GM23338 (cell line): Measurements from ENCODE around the gene EFR3B. TPM values are rescaled to one million over a fixed set of nuclear protein-coding genes. Genes with fewer than 3 reads are reported as not detected.
A peak's percentile ranks its signal among the peaks of the same experiment; 100 is the strongest.

Experiments used
- ATAC-seq: fragments of 200-7000 bp; cut with Tn5 transposase; 3 replicates; pipeline ENCODE4 v1.9.1; 2020
- DNase-seq: peaks from one replicate; pipeline ENCODE4 v3.0.0-alpha.2; 2015; ENCODE audit warnings: low spot score
- H2AFZ ChIP-seq: fragments of 200-600 bp; sonication (generic); 2 replicates; pipeline ENCODE4 v1.8.0; 2016; ENCODE audit warnings: antibody characterized with exemption, mild to moderate bottlenecking, moderate library complexity
- H3F3A ChIP-seq: fragments of 200-600 bp; sonication (generic); replicated peaks from 2 replicates; pipeline ENCODE4 v1.8.0; 2017; ENCODE audit warnings: antibody characterized with exemption, mixed run types, low read depth
- H3K27ac ChIP-seq: fragments of 200-600 bp; sonication (generic); 2 replicates; pipeline ENCODE4 v1.6.1; 2016; ENCODE audit warnings: low read depth
- H3K27me3 ChIP-seq: fragments of 200-600 bp; sonication (generic); 2 replicates; pipeline ENCODE4 v1.8.0; 2016; ENCODE audit warnings: mild to moderate bottlenecking, mixed run types, moderate library complexity; ENCODE audit not compliant: insufficient read depth
- H3K36me3 ChIP-seq: fragments of 200-600 bp; sonication (generic); 2 replicates; pipeline ENCODE4 v1.8.0; 2016; ENCODE audit warnings: mild to moderate bottlenecking; ENCODE audit not compliant: insufficient read depth
- H3K4me1 ChIP-seq: fragments of 200-600 bp; sonication (generic); 2 replicates; pipeline ENCODE4 v1.8.0; 2016; ENCODE audit warnings: mild to moderate bottlenecking, moderate library complexity; ENCODE audit not compliant: insufficient read depth
- H3K4me2 ChIP-seq: fragments of 200-600 bp; sonication (generic); 2 replicates; pipeline ENCODE4 v1.7.1; 2017; ENCODE audit warnings: mixed run types
- H3K4me3 ChIP-seq: fragments of 200-600 bp; sonication (generic); 2 replicates; pipeline ENCODE4 v1.6.1; 2016; ENCODE audit warnings: mixed run types
- H3K79me2 ChIP-seq: fragments of 200-600 bp; sonication (generic); replicated peaks from 2 replicates; pipeline ENCODE4 v1.8.0; 2017; ENCODE audit warnings: mild to moderate bottlenecking; ENCODE audit not compliant: insufficient read depth
- H3K9me2 ChIP-seq: fragments of 200-600 bp; sonication (generic); 2 replicates; pipeline ENCODE4 v1.8.0; 2017; ENCODE audit not compliant: insufficient read depth
- H4K20me1 ChIP-seq: fragments of 200-600 bp; sonication (generic); replicated peaks from 2 replicates; pipeline ENCODE4 v1.8.0; 2017; ENCODE audit warnings: mild to moderate bottlenecking; ENCODE audit not compliant: insufficient read depth
- H3K27ac Mint-ChIP-seq: 2 replicates; pipeline ENCODE4 v1.8.0; 2020; ENCODE audit warnings: inconsistent platforms, mild to moderate bottlenecking, moderate library complexity, mixed read lengths
- H3K27me3 Mint-ChIP-seq: 3 replicates; pipeline ENCODE4 v1.8.0; 2022; ENCODE audit warnings: low read depth, mild to moderate bottlenecking, moderate library complexity, mixed read lengths, inconsistent platforms; ENCODE audit not compliant: insufficient read depth, poor library complexity
- H3K36me3 Mint-ChIP-seq: 3 replicates; pipeline ENCODE4 v1.8.0; 2021; ENCODE audit warnings: low read depth, mild to moderate bottlenecking, inconsistent platforms, moderate library complexity, mixed read lengths
- H3K4me1 Mint-ChIP-seq: 3 replicates; pipeline ENCODE4 v1.8.0; 2020; ENCODE audit warnings: mild to moderate bottlenecking, inconsistent platforms, mixed read lengths
- H3K4me3 Mint-ChIP-seq: 3 replicates; pipeline ENCODE4 v1.8.0; 2021; ENCODE audit warnings: moderate library complexity, mild to moderate bottlenecking, inconsistent platforms, mixed read lengths
- H3K9me3 Mint-ChIP-seq: 3 replicates; pipeline ENCODE4 v1.8.0; 2020; ENCODE audit warnings: moderate library complexity, mild to moderate bottlenecking, inconsistent platforms, mixed read lengths
- CREB1 ChIP-seq: fragments of 250-450 bp; sonication (Bioruptor Pico); IDR thresholded peaks from 2 replicates; pipeline ENCODE4 v1.5.0; 2020; ENCODE audit warnings: low read depth, mild to moderate bottlenecking, moderate library complexity
- EZH2 ChIP-seq: fragments of 200-600 bp; sonication (generic); IDR thresholded peaks from one replicate; pipeline ENCODE4 v1.8.0; 2017; ENCODE audit warnings: antibody characterized with exemption, mild to moderate bottlenecking, low read depth; ENCODE audit not compliant: unreplicated experiment
- EZH2phosphoT487 ChIP-seq: fragments of 200-600 bp; sonication (generic); IDR thresholded peaks from one replicate; pipeline ENCODE4 v1.8.1; 2018; ENCODE audit warnings: antibody characterized with exemption; ENCODE audit not compliant: unreplicated experiment
- JUNB ChIP-seq: IDR thresholded peaks from one replicate; pipeline ENCODE4 v1.6.1; 2016; ENCODE audit warnings: antibody characterized with exemption; ENCODE audit not compliant: unreplicated experiment
- NANOG ChIP-seq: IDR thresholded peaks from 2 replicates; pipeline ENCODE4 v1.6.1; 2016; ENCODE audit warnings: antibody characterized with exemption, borderline replicate concordance
- POLR2AphosphoS5 ChIP-seq: IDR thresholded peaks from 2 replicates; pipeline ENCODE4 v1.6.1; 2016; ENCODE audit warnings: antibody characterized with exemption, low read depth
- ZNF114 ChIP-seq: fragments of 250-450 bp; sonication (Bioruptor Pico); IDR thresholded peaks from 2 replicates; pipeline ENCODE4 v1.5.0; 2020; ENCODE audit warnings: mild to moderate bottlenecking, moderate library complexity
- ZNF331 ChIP-seq: fragments of 250-450 bp; sonication (Bioruptor Pico); IDR thresholded peaks from 2 replicates; pipeline ENCODE4 v1.5.0; 2020; ENCODE audit warnings: low read depth, mild to moderate bottlenecking, moderate library complexity
- polyA plus RNA-seq: library from polyadenylated mRNA; unstranded; fragments of >200 nt; fragmentation: Nextera tagmentation; extraction: Ambion mirVana; gene quantifications from 2 replicates; pipeline ENCODE4 v1.2.1, GENCODE V29; 2016
- total RNA-seq: library from RNA; depleted of rRNA; stranded (reverse); fragments of >200 nt; shearing (Covaris generic); gene quantifications from 2 replicates; pipeline ENCODE4 v1.2.3, GENCODE V29; 2014
- TF ChIP-seq, protein P1 (sequence below): IDR thresholded peaks from one replicate; pipeline ENCODE4 v1.6.1; 2018; ENCODE audit warnings: antibody characterized with exemption; ENCODE audit not compliant: unreplicated experiment
- TF ChIP-seq, protein P2 (sequence below), 2 experiments: fragments of 200-600 bp in 1 of 2; sonication (generic) in 1 of 2; conservative IDR thresholded peaks; 2 replicates each; pipeline versions ENCODE4 v1.5.1 to v1.6.1; 2016 to 2017; ENCODE audit warnings: antibody characterized with exemption in 2 of 2, low read depth in 2 of 2, mild to moderate bottlenecking in 2 of 2, moderate library complexity in 1 of 2
- TF ChIP-seq, protein P3 (sequence below): IDR thresholded peaks from 2 replicates; pipeline ENCODE4 v1.6.1; 2016; ENCODE audit warnings: antibody characterized with exemption

Gene EFR3B
- total and polyA plus RNA-seq, 2 experiments from 2014 or later = 3.3 to 10.7 TPM

DNA sequence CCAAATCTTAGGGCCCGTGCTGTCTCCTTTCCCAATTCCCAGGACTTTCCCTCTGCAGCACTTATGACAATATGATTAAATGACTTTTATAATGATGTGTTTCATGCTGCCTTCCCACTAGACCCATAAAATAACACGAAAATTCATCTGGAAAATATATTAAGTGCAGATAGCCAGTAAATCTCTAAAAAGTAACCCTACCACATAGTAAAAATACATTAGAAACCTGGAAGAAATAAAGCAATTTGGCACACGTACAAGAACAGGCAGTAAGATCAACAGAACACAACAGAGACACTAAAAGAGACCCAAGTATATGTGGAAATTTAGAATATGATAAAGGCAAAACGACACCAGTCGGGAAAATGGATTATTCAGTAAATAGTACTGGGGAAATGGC lies 156.7 kb downstream of the EFR3B start (continued):
- TF ChIP-seq, protein P1, sequence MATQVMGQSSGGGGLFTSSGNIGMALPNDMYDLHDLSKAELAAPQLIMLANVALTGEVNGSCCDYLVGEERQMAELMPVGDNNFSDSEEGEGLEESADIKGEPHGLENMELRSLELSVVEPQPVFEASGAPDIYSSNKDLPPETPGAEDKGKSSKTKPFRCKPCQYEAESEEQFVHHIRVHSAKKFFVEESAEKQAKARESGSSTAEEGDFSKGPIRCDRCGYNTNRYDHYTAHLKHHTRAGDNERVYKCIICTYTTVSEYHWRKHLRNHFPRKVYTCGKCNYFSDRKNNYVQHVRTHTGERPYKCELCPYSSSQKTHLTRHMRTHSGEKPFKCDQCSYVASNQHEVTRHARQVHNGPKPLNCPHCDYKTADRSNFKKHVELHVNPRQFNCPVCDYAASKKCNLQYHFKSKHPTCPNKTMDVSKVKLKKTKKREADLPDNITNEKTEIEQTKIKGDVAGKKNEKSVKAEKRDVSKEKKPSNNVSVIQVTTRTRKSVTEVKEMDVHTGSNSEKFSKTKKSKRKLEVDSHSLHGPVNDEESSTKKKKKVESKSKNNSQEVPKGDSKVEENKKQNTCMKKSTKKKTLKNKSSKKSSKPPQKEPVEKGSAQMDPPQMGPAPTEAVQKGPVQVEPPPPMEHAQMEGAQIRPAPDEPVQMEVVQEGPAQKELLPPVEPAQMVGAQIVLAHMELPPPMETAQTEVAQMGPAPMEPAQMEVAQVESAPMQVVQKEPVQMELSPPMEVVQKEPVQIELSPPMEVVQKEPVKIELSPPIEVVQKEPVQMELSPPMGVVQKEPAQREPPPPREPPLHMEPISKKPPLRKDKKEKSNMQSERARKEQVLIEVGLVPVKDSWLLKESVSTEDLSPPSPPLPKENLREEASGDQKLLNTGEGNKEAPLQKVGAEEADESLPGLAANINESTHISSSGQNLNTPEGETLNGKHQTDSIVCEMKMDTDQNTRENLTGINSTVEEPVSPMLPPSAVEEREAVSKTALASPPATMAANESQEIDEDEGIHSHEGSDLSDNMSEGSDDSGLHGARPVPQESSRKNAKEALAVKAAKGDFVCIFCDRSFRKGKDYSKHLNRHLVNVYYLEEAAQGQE = no peak
- TF ChIP-seq ZNF331 (CRISPR knock-in tag) = no peak
- no peak for TF ChIP-seq POLR2AphosphoS5
- no peak for TF ChIP-seq CREB1
- no peak for TF ChIP-seq EZH2
- TF ChIP-seq, protein P2, sequence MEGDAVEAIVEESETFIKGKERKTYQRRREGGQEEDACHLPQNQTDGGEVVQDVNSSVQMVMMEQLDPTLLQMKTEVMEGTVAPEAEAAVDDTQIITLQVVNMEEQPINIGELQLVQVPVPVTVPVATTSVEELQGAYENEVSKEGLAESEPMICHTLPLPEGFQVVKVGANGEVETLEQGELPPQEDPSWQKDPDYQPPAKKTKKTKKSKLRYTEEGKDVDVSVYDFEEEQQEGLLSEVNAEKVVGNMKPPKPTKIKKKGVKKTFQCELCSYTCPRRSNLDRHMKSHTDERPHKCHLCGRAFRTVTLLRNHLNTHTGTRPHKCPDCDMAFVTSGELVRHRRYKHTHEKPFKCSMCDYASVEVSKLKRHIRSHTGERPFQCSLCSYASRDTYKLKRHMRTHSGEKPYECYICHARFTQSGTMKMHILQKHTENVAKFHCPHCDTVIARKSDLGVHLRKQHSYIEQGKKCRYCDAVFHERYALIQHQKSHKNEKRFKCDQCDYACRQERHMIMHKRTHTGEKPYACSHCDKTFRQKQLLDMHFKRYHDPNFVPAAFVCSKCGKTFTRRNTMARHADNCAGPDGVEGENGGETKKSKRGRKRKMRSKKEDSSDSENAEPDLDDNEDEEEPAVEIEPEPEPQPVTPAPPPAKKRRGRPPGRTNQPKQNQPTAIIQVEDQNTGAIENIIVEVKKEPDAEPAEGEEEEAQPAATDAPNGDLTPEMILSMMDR (conservative IDR thresholded peaks at IDR 0.05; ENCODE audit: low read depth in 2 of 2) = no peak
- TF ChIP-seq JUNB = no peak
- TF ChIP-seq EZH2phosphoT487 = no peak
- no peak for TF ChIP-seq NANOG

DNA sequence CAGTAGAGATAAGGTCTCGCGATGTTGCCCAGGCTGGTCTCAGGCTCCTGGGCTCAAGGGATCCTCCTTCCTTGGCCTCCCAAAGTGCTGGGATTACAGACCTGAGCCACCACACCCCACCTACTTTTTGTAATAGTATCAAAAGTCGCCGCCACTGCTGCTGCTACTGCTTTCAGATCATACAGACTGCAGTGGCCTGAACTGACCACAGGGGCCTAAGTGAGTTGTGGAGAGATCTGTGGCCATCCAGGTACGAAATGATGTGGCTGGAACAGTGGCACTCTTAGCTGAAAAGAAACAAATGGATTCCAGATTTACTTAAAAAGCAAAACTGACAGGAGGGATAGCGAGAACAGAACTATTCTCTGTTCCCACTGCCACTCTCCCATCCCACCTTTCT lies 159.4 kb downstream of the EFR3B start:
- Histone ChIP-seq H4K20me1 (no peaks in the 10 kb centered on the region), H3K27me3 (no peaks in the 10 kb centered on the region), H3F3A (peaks cover 4% of the 10 kb centered on the region), H3K4me1 (no peaks in the 10 kb centered on the region), H2AFZ (no peak overlapping the region), H3K4me3 (no peak overlapping the region), H3K4me2 (no peak overlapping the region), H3K79me2 (no peaks in the 10 kb centered on the region), H3K36me3 (no peaks in the 10 kb centered on the region), H3K27ac (no peak overlapping the region), H3K9me2 (no peaks in the 10 kb centered on the region)
- TF ChIP-seq ZNF114 (CRISPR knock-in tag) (no peak), CREB1 (no peak), EZH2 (no peak), JUNB (no peak), NANOG (no peak), ZNF331 (CRISPR knock-in tag) (no peak)
- TF ChIP-seq, protein P3, sequence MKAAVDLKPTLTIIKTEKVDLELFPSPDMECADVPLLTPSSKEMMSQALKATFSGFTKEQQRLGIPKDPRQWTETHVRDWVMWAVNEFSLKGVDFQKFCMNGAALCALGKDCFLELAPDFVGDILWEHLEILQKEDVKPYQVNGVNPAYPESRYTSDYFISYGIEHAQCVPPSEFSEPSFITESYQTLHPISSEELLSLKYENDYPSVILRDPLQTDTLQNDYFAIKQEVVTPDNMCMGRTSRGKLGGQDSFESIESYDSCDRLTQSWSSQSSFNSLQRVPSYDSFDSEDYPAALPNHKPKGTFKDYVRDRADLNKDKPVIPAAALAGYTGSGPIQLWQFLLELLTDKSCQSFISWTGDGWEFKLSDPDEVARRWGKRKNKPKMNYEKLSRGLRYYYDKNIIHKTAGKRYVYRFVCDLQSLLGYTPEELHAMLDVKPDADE = no peak
- TF ChIP-seq, protein P2 (conservative IDR thresholded peaks at IDR 0.05; ENCODE audit: low read depth in 2 of 2) = peak; percentile 25 to 37; a peak in 2 of 4 replicates
- Mint-ChIP-seq H3K36me3 (no peaks in the 10 kb centered on the region), H3K4me1 (peaks cover 5% of the 10 kb centered on the region; the same call in 2 of the 3 replicates), H3K4me3 (no peak overlapping the region), H3K9me3 (no peaks in the 10 kb centered on the region), H3K27ac (no peak overlapping the region), H3K27me3 (peaks cover 16% of the 10 kb centered on the region)
- DNase-seq = peak; percentile 62
- ATAC-seq = peak; percentile 35
